Body of pancreas (tissue), 4 donors: ENCODE measurements around the gene SLC35D2. TPM values are rescaled to one million over a fixed set of nuclear protein-coding genes. Genes with fewer than 3 reads are reported as not detected.
A peak's percentile ranks its signal among the peaks of the same experiment; 100 is the strongest.

ENCODE experiments used
- ATAC-seq: fragments of 150-250 bp; one replicate; pipeline ENCODE4 v1.9.1; 2016
- DNase-seq, 4 donors: peaks; one replicate each; pipeline ENCODE4 v3.0.0-alpha.2; 2019
- H3K27ac ChIP-seq, 4 donors: fragments of 200-600 bp; sonication (generic); 1 replicate in 3 of 4; 2 replicates in 1 of 4; pipeline versions ENCODE4 v1.5.1 to v1.6.1; 2016 to 2019; ENCODE audit warnings: mild to moderate bottlenecking in 1 of 4, mixed read lengths in 1 of 4, moderate library complexity in 1 of 4
- H3K27me3 ChIP-seq, 2 donors: fragments of 200-600 bp; sonication (generic); one replicate each; pipeline ENCODE4 v1.6.0; 2016; ENCODE audit warnings: mild to moderate bottlenecking in 1 of 2
- H3K36me3 ChIP-seq, 2 donors: fragments of 200-600 bp; sonication (generic); replicated peaks in 1 of 2; 2 replicates each; pipeline ENCODE4 v1.5.1; 2016; ENCODE audit warnings: low read depth in 2 of 2; ENCODE audit not compliant: insufficient read depth in 1 of 2
- H3K4me1 ChIP-seq: fragments of 200-600 bp; sonication (generic); one replicate; pipeline ENCODE4 v1.6.0; 2016
- H3K4me3 ChIP-seq, 2 donors: fragments of 200-600 bp; sonication (generic); 1 replicate in 1 of 2; 2 replicates in 1 of 2; pipeline ENCODE4 v1.5.1; 2016 to 2019
- H3K9me3 ChIP-seq, 3 donors: fragments of 200-600 bp; sonication (generic); 1 replicate in 2 of 3; 2 replicates in 1 of 3; pipeline ENCODE4 v1.5.1; 2016
- POLR2A ChIP-seq, 3 donors: fragments of 450-650 bp; IDR thresholded peaks; one replicate each; pipeline ENCODE4 v1.6.1; 2016; ENCODE audit warnings: antibody characterized with exemption in 3 of 3, mild to moderate bottlenecking in 2 of 3
- WGBS, 2 donors: methylation state at CpG; one replicate each; pipeline ENCODE4 v1.1.5; 2017; 5-methylcytosine and 5-hydroxymethylcytosine counted together
- intact Hi-C: fragments of 100-400 bp; cut with DNase I; formaldehyde crosslinking; loops from one replicate; pipeline ENCODE4 v1.15.1; 2023
- total RNA-seq, 2 donors: library from RNA; depleted of rRNA; stranded (reverse); fragments of >200 nt; gene quantifications; one replicate each; pipeline ENCODE4 v1.1.0, GENCODE V29; 2016
- TF ChIP-seq, protein P1 (sequence below), 7 experiments: fragments of 450-650 bp in 4 of 7; fragments of 200-600 bp in 3 of 7; sonication (generic) in 3 of 7; IDR thresholded peaks; one replicate each; pipeline ENCODE4 v1.5.1; 2016 to 2019; ENCODE audit warnings: antibody characterized with exemption in 7 of 7

The SLC35D2 gene
- total RNA-seq, 2 donors from 2014 or later: 21.5 to 25.1 TPM

DNA sequence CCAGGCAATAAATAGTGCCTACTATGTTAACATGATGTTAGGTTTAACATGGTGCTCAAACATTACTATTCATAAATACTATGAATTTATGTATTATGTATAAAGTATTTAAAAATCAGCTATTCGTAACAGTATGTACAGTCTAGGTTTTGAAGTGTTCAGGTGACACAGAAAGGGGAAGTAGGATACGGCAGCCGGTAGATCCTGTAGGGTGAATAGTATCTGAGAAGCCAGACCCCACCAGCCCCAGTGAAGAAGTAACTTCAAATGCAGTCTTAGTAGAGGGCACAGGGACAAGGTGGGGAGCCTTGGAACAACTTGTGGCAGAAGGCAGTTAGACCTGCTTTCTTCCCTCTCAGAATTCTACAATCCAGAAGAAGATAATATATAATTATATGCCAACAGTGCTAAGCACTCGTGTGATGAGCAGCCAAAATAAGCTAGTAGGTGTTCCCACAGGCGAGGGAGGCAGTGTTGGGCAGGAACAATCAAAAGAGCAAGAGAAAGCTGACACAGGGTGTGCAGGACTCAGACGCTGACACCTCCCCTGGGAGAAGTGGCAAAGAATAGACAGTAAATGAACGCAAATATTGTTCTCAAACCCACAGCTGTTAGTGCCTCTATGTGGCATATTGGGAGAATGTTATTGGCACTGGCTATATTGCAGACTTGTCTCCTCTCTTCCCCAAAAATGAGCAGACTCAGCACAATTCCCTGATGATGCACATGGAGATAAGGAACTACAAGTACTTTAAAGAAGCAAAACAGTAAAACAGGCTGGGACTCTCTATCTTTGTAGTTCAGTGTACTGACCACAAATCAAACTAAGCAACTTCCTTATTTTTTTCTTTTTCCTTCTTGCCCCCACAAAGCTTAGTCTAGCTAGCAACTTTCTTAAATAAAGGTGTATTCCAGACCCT lies 30.1 kb upstream of the SLC35D2 start:
- peak in 1 of 4 donors; percentile 41 for DNase-seq
- intact Hi-C loops: no loop called here

DNA sequence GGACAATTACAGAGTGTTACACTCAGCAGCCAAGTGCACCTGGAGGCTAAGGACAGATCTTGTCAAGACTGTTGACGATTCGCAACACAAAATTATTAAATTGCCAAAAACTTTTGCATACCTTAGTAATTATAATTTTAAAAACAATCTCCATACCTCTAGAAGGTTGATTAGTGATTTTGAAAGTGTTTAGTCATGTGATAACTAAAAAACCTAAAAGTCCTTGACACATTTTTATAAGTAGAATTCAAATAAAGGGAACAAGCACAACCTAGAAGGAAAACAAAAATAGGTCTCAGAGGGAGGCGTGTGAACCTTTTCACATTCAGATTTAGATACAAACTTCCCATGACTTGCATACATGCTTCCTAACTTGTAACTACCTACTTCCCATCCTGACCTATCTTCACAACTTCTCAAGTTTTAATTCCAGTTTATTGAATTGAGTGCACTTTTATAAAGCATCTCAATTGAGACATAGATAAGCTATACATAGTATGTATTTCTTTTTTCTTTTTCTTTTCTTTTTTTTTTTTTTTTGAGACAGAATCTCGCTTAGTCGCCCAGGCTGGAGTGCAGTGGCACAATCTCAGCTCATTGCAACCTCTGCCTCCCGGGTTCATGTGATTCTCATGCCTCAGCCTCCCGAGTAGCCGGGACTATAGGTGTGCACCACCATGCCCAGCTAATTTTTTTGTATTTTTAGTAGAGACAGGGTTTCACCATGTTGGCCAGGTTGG lies 28.8 kb upstream of the SLC35D2 start:
- TF ChIP-seq, protein P1, sequence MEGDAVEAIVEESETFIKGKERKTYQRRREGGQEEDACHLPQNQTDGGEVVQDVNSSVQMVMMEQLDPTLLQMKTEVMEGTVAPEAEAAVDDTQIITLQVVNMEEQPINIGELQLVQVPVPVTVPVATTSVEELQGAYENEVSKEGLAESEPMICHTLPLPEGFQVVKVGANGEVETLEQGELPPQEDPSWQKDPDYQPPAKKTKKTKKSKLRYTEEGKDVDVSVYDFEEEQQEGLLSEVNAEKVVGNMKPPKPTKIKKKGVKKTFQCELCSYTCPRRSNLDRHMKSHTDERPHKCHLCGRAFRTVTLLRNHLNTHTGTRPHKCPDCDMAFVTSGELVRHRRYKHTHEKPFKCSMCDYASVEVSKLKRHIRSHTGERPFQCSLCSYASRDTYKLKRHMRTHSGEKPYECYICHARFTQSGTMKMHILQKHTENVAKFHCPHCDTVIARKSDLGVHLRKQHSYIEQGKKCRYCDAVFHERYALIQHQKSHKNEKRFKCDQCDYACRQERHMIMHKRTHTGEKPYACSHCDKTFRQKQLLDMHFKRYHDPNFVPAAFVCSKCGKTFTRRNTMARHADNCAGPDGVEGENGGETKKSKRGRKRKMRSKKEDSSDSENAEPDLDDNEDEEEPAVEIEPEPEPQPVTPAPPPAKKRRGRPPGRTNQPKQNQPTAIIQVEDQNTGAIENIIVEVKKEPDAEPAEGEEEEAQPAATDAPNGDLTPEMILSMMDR (IDR thresholded peaks at IDR 0.05): no peak
- no peak for TF ChIP-seq POLR2A (IDR thresholded peaks at IDR 0.05)
- Histone ChIP-seq H3K27ac (no peak overlapping the region), H3K27me3 (no peaks in the 10 kb centered on the region), H3K36me3 (no peaks in the 10 kb centered on the region), H3K9me3 (no peaks in the 10 kb centered on the region), H3K4me1 (peaks cover 6% of the 10 kb centered on the region), H3K4me3 (no peak overlapping the region)
- intact Hi-C loops: no loop called here
- ATAC-seq: no peak
- no peak for DNase-seq
- WGBS, 2 donors: 80% methylated on average over 8 of the region's 8 CpGs

More for the DNA sequence above, 30.1 kb upstream of the SLC35D2 start:
- ATAC-seq: no peak
- Histone ChIP-seq H3K27me3 (no peaks in the 10 kb centered on the region), H3K36me3 (no peaks in the 10 kb centered on the region), H3K4me1 (peaks cover 6% of the 10 kb centered on the region), H3K27ac (peak overlapping the region in 1 of 4 donors; percentile 66), H3K9me3 (no peaks in the 10 kb centered on the region), H3K4me3 (no peak overlapping the region)
- TF ChIP-seq POLR2A (IDR thresholded peaks at IDR 0.05): peak in 1 of 3 donors; percentile 23
- TF ChIP-seq, protein P1 (IDR thresholded peaks at IDR 0.05): no peak
- 65 to 73% methylated on average over 7 of the region's 7 CpGs for WGBS, 2 donors

DNA sequence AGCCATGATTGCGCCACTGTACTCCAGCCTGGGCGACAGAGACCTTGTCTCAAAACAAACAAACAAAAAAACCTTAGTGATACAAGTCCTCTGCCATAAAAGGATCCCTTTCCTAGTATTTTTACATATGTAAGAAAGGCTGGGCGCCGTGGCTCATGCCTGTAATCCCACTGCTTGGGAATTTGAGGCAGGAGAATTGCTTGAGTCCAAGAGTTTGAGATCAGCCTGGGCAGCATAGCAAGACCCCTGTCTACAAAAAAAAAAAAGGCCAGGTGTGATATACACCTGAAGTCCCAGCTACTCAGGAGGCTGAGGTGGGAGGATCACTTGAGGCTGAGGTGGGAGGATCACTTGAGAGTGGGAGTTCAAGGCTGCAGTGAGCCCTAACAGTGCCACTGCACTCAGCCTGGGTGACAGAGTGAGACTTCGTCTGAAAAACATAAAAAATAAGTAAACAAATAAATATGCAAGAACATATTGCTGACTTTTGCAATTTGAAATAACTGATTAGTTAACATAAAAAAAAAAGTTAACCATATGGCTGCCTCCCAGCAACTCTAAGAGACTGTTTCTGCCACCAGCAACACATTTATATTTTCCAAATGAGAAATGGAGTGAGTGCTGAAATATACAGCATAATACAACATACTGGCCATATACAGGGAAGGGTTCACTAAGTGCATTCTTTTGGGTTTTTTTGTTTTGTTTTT lies 27.8 kb upstream of the SLC35D2 start:
- 83 to 95% methylated on average over 5 of the region's 5 CpGs for WGBS, 2 donors
- Histone ChIP-seq H3K27ac (no peak overlapping the region), H3K4me3 (no peak overlapping the region), H3K27me3 (no peaks in the 10 kb centered on the region), H3K9me3 (no peaks in the 10 kb centered on the region), H3K36me3 (no peaks in the 10 kb centered on the region), H3K4me1 (no peaks in the 10 kb centered on the region)
- ATAC-seq: no peak
- no peak for DNase-seq
- intact Hi-C loops: no loop called here
- TF ChIP-seq POLR2A (IDR thresholded peaks at IDR 0.05): no peak
- TF ChIP-seq, protein P1 (IDR thresholded peaks at IDR 0.05): no peak

DNA sequence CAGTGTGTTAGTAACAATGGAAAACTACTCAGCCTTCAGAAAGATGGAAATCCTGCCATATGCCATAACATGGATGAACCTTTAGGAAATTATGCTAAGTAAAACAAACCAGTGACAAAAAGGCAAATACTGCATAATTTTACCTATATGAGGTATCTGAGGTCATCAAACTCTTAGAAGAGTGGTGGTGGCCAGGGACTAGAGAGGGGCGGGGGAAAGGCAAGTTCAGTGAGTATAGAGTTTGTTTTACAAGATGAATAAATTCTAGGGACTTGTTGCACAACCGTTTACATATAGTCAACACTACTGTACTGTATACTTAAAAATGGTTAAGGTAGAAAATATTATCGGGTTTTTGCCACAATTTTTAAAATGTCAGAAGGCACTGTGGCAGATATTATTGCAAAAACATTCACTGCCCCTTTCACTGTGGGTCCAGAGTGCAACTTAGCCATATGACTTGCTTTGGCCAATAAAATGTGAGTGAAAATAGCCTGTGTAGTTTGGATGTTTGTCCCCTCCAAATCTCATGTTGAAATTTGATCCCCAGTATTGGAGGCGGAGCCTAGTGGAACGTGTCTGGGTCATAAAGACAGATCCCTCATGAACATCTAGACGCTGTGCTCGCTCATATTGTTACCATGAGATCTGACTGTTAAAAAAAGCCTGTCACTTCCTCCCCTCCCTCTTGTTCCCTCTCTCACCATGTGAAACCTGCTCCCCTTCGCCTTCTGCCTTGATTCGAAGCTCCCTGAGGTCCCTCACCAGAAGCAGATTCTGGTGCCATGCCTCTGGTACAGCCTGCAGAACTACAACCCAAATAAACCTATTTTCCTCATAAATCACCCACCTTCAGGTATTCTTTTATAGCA lies 25.1 kb upstream of the SLC35D2 start:
- intact Hi-C loops: no loop called here
- Histone ChIP-seq H3K36me3 (no peaks in the 10 kb centered on the region), H3K4me3 (no peak overlapping the region), H3K27me3 (no peaks in the 10 kb centered on the region), H3K27ac (no peak overlapping the region), H3K9me3 (no peaks in the 10 kb centered on the region), H3K4me1 (no peaks in the 10 kb centered on the region)
- TF ChIP-seq, protein P1 (IDR thresholded peaks at IDR 0.05): no peak
- no peak for TF ChIP-seq POLR2A (IDR thresholded peaks at IDR 0.05)
- 67 to 71% methylated on average over 9 of the region's 9 CpGs for WGBS, 2 donors
- no peak for DNase-seq
- no peak for ATAC-seq
